DOHH2 (cell line): Measurements from ENCODE around the gene MCU.

Source experiments
- H3F3A ChIP-seq: fragments of 200-600 bp; sonication (generic), shearing (Covaris generic); 2 replicates; pipeline ENCODE4 v1.6.0; 2016; ENCODE audit warnings: antibody characterized with exemption, mild to moderate bottlenecking; ENCODE audit not compliant: control insufficient read depth, insufficient read depth
- H3K27ac ChIP-seq: fragments of 200-600 bp; sonication (generic); 2 replicates; pipeline ENCODE4 v1.5.1; 2014; ENCODE audit warnings: low read depth, mild to moderate bottlenecking, low read length, moderate library complexity
- H3K27me3 ChIP-seq: fragments of 200-600 bp; sonication (generic); 2 replicates; pipeline ENCODE4 v1.6.1; 2014; ENCODE audit warnings: mild to moderate bottlenecking, low read length, mixed read lengths; ENCODE audit not compliant: control insufficient read depth
- H3K36me3 ChIP-seq: fragments of 200-600 bp; sonication (generic); 2 replicates; pipeline ENCODE4 v1.6.1; 2014; ENCODE audit warnings: mild to moderate bottlenecking, low read length, moderate library complexity, mixed read lengths; ENCODE audit not compliant: control insufficient read depth
- H3K4me1 ChIP-seq: fragments of 200-600 bp; sonication (generic); 2 replicates; pipeline ENCODE4 v1.6.1; 2014; ENCODE audit warnings: mild to moderate bottlenecking, low read length, mixed read lengths; ENCODE audit not compliant: control insufficient read depth
- H3K4me2 ChIP-seq: fragments of 200-600 bp; sonication (generic); 2 replicates; pipeline ENCODE4 v1.6.0; 2014; ENCODE audit warnings: mild to moderate bottlenecking, low read length, moderate library complexity
- H3K4me3 ChIP-seq: fragments of 200-600 bp; sonication (generic); 2 replicates; pipeline ENCODE4 v1.5.1; 2014; ENCODE audit warnings: mild to moderate bottlenecking, low read length, mixed read lengths
- H3K79me2 ChIP-seq: fragments of 200-600 bp; sonication (generic); 2 replicates; pipeline ENCODE4 v1.6.1; 2014; ENCODE audit warnings: mild to moderate bottlenecking, low read length, mixed read lengths; ENCODE audit not compliant: control insufficient read depth
- H3K9me2 ChIP-seq: fragments of 200-600 bp; sonication (generic); replicated peaks from 2 replicates; pipeline ENCODE4 v1.6.1; 2014; ENCODE audit warnings: mild to moderate bottlenecking, low read length, mixed read lengths; ENCODE audit not compliant: control insufficient read depth
- H3K9me3 ChIP-seq: fragments of 200-600 bp; sonication (generic); 2 replicates; pipeline ENCODE4 v1.6.1; 2014; ENCODE audit warnings: antibody characterized with exemption, low read length, mixed read lengths; ENCODE audit not compliant: control insufficient read depth, insufficient read depth
- H4K20me1 ChIP-seq: fragments of 200-600 bp; sonication (generic); 2 replicates; pipeline ENCODE4 v1.6.0; 2014; ENCODE audit warnings: low read depth, mild to moderate bottlenecking, antibody characterized with exemption, low read length, moderate library complexity; ENCODE audit not compliant: control insufficient read depth, insufficient read depth
- CTCF ChIP-seq: fragments of 200-600 bp; sonication (generic); IDR thresholded peaks from one replicate; pipeline ENCODE4 v1.5.1; 2014; ENCODE audit warnings: antibody characterized with exemption, mild to moderate bottlenecking, low read depth, low read length; ENCODE audit not compliant: poor library complexity, severe bottlenecking
- EZH2phosphoT487 ChIP-seq: fragments of 200-600 bp; sonication (generic); IDR thresholded peaks from 2 replicates; pipeline ENCODE4 v1.6.1; 2017; ENCODE audit warnings: borderline replicate concordance, mild to moderate bottlenecking, antibody characterized with exemption, low read length, moderate library complexity, mixed read lengths

Gene MCU

GRCh38 chr10:72875250-72876055 is 183.5 kb downstream of the MCU start:
- Histone ChIP-seq H3K4me2 (no peak overlapping the region), H3K9me3 (no peaks in the 10 kb centered on the region), H3K27ac (no peak overlapping the region), H4K20me1 (no peaks in the 10 kb centered on the region), H3F3A (no peaks in the 10 kb centered on the region), H3K9me2 (no peaks in the 10 kb centered on the region), H3K79me2 (no peaks in the 10 kb centered on the region), H3K27me3 (no peaks in the 10 kb centered on the region), H3K4me1 (peaks cover 5% of the 10 kb centered on the region), H3K4me3 (no peak overlapping the region), H3K36me3 (peaks cover 9% of the 10 kb centered on the region)
- TF ChIP-seq CTCF = peak; percentile 46
- TF ChIP-seq EZH2phosphoT487 = no peak

GRCh38 chr10:72879245-72879644 is 187.3 kb downstream of the MCU start:
- Histone ChIP-seq H3K79me2 (no peaks in the 10 kb centered on the region), H3K4me3 (no peak overlapping the region), H3K4me2 (no peak overlapping the region), H3K27me3 (no peaks in the 10 kb centered on the region), H3K9me2 (no peaks in the 10 kb centered on the region), H4K20me1 (no peaks in the 10 kb centered on the region), H3K36me3 (peaks cover 4% of the 10 kb centered on the region; the same call in 1 of the 2 replicates), H3K4me1 (peaks cover 5% of the 10 kb centered on the region), H3K9me3 (no peaks in the 10 kb centered on the region), H3F3A (no peaks in the 10 kb centered on the region), H3K27ac (no peak overlapping the region)
- TF ChIP-seq CTCF (no peak), EZH2phosphoT487 (no peak)

- no peaks in the 10 kb centered on the region for H4K20me1 ChIP-seq
- no peak overlapping the region for H3K4me3 ChIP-seq
- no peak overlapping the region for H3K27ac ChIP-seq
- H3F3A ChIP-seq = no peaks in the 10 kb centered on the region
- no peaks in the 10 kb centered on the region for H3K79me2 ChIP-seq
- no peaks in the 10 kb centered on the region for H3K9me3 ChIP-seq
- H3K27me3 ChIP-seq = no peaks in the 10 kb centered on the region
- H3K4me2 ChIP-seq = no peak overlapping the region
- no peaks in the 10 kb centered on the region for H3K9me2 ChIP-seq
- peaks cover 4% of the 10 kb centered on the region for H3K36me3 ChIP-seq
- H3K4me1 ChIP-seq = peaks cover 5% of the 10 kb centered on the region
- TF ChIP-seq EZH2phosphoT487 = no peak
- no peak for TF ChIP-seq CTCF
Observed at GRCh38 chr10:72881291-72881690, 189.3 kb downstream of the MCU start.
